ENCODE results near the gene DNAAF5.

DNAAF5 gene

DNA sequence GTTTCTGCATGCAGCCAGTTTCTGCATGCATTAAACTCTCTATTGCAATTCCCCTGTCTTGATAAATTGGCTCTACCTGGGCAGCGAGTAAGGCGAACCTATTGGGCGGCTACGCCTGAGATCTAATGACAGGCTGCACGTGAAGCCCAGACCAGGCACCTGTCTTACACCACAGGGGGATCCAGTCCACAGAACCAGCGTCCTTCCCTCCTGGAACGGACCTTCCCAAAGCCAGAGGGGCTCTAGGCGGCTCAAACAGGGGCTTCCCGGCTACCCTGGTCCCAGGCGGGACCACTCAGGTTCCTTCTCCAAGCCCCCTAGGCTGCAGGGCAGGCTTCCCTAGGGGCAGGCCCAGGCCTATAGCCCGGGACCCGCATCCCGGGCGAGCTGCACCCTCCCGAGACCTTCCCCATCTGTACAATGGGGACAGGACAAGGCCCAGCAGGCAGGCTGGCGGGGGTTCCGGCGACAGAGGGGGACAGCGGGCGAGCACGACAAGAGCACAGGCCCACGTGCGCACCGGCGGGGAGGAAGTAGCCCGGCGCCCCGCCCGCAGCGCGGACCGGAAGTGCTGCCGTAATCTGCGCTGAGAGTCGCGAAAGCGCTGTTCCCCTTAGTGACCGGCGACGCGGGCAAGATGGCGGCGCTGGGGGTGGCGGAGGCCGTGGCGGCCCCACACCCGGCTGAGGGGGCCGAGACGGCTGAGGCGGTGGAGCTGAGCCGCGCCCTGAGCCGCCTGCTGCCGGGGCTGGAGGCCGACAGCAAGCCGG lies at the start of gene DNAAF5:
TSS of gene DNAAF5 (plus strand) at position 616 of the 770 bp plus-strand sequence. CDS start at position 638, 22 bp downstream.
- DNase-seq (ENCODE audit: low spot score) = peak; percentile 98

DNA sequence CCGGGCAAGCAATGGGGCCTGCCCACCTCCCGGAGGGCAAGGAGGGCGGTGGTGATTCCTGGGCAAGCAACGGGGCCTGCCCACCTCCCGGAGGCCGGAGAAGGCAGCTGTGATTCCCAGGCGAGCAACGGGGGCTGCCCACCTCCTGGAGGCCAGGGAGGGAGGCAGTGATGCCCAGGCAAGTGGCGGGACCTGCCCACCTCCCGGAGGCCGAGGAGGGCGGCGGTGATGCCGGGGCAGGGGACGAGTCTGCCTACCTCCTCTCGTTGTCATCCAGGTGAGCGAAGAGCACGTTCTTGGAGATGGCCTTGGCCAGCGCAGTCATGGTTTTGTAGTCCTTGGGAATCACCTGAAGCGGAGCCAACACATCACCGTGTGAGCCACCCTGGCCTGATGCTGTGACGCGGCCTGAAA lies 49.5 kb upstream of the DNAAF5 start:
- DNase-seq (ENCODE audit: low spot score) = no peak

DNA sequence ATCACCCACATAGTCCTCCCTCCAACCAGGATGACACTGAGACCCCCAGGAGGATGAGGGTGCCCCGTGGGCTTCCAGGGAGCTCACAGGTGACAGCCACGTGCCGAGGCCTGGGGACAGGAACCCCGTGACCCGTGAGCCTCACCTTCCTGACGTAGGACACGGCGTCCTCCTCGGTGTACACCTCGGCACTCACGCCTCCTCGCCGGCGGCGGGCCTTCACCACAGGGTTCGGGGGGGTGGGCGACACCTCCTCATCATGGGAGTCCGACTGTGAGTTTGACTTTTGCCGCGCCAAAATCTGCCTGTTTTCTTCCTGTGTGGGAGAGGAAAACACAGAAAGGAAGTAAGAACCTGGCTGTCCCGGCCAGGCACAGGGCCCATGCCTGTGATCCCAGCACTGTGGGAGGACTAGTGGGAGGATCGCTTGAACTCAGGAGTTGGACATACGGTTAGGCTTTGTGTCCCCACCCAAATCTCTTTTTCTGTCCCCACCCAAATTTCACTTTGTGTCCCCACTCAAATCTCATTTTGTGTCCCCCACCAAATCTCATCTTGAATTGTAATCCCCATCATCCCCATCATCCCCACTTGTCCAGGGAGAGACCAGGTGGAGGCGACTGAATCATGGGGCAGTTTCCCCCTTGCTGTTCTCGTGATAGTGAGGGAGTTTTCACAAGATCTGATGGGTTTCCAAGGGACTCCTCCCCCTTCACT lies 45.9 kb upstream of the DNAAF5 start:
- no peak for DNase-seq (ENCODE audit: low spot score)

DNA sequence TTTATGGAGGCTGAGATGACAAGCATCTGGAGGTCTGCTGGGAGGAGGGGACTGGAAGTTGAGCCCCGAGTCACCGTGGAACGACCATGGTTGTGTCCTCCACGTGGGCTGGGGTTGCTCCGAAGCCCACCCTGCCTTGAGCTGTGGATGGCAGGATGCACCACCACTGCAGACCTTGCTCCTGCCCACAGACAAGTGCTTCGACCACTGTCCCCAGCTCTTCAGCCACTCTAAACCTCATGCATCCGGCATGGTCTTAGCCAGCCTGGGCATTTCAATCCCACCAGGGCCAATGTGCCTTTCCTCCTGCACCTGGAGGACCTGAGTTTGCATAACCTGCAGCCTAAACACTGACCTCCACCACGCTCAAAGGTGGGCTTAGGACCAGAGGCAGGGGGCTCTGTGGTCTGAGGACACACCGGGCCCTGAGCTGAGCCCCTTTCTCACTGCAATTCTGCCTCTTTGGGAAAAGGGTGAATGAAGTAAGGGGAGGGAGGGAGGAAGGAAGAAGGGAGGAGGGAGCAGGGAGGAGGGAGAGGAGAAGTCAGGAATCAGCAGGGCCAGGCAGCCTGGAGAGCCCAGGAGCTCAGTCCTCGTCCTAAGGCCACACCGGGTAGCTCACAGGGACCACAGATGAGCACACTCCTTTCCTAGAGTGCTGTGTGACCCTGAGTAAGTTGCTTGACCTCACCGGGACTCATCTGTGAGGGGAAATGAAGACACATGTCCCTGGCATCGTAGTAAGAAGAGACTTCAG lies 44.8 kb upstream of the DNAAF5 start:
- DNase-seq (ENCODE audit: low spot score) = no peak

- DNase-seq (ENCODE audit: low spot score) = no peak
These were observed 43.7 kb upstream of the DNAAF5 start for GRCh38 chr7:682810-683209.

DNA sequence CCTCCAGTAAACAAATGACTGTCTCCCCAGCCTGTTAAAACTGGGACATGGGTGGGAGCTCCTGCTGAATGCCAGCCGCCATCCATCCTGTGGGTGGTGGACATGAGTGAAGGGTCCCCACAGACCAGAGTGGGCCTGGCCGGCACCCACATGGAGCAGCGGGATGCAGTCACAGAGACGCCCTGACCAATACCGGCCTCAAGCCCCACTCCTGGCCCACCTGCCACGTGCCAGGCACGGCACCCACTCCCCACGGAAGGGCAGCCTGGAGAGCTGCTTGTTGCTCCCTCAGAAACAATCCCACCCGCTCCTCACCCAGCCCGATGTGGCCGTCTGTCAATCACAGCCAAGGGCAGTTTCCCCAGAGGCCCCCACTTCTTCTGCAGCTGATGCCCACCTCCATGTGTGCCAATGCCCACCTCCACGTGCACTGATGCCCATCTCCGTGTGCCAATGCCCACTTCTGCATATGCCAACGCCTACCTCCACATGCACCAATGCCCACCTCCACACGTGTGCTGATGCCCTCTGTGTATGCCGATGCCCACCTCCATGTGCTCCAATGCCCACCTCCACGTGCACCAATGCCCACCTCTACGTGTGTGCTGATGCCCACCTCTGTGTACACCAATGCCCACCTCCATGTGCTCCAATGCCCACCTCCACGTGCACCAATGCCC lies 42.8 kb upstream of the DNAAF5 start:
- no peak for DNase-seq (ENCODE audit: low spot score)

DNA sequence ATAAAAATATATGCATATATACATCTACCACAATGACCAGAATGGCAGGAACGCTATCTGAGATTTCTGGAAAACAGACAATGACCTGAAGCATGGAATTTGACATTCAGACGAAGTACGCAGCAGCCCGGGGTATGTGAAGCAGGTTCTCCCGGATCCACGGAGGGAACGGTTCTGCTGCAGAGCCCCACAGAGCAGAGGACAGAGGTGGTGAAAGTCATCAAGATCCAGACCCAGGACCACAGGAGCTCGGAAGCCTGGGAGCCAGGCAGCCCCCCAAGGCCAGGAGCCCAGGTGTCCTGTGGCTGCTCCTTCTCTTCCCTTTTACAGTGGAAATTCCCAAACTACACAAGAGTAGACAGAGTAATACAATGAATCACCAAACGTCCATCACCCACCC lies 42.1 kb upstream of the DNAAF5 start:
- DNase-seq (ENCODE audit: low spot score) = no peak

- no peak for DNase-seq (ENCODE audit: low spot score)
These were observed 41.0 kb upstream of the DNAAF5 start for GRCh38 chr7:685540-685939.

GRCh38 chr7:690478-691360 lies 35.8 kb upstream of the DNAAF5 start:
- no peak for DNase-seq (ENCODE audit: low spot score)

DNA sequence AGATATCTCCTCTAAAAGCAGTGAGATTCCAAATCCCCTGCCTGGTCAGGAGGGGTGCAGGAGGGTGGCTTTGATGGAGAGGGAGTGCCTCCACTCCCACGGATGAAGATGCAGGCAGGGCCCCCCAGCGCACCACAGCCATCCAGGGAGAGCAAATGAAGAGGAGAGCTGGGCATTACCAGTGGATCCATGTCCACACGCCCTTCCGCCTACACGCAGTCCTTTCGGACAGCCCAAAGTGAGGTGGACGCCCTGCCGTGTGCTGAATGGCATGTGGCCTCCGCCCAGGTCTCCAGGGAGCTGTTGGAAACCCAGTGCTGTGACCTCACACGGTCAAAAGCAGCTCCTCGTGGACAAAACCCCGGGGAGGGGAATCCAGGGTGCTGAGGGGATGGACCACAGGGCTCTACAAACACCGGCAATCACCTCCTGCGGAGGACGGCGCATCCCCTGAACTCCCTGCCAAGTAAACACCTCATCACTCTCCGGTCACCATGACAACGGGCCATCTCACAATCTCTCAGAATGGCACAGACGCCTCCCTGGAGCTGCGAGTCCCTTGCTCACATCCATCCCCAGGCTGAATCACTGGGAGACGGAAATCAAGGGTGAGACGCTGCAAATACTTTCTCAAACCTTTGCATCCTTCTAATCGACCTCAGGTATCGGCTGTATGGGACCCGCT lies 35.0 kb upstream of the DNAAF5 start:
- no peak for DNase-seq (ENCODE audit: low spot score)

GRCh38 chr7:693280-693679 lies 33.2 kb upstream of the DNAAF5 start:
- no peak for DNase-seq (ENCODE audit: low spot score)

GRCh38 chr7:696426-696811 lies 30.1 kb upstream of the DNAAF5 start:
- no peak for DNase-seq (ENCODE audit: low spot score)

GRCh38 chr7:696812-697551 lies 29.5 kb upstream of the DNAAF5 start:
- no peak for DNase-seq (ENCODE audit: low spot score)

DNA sequence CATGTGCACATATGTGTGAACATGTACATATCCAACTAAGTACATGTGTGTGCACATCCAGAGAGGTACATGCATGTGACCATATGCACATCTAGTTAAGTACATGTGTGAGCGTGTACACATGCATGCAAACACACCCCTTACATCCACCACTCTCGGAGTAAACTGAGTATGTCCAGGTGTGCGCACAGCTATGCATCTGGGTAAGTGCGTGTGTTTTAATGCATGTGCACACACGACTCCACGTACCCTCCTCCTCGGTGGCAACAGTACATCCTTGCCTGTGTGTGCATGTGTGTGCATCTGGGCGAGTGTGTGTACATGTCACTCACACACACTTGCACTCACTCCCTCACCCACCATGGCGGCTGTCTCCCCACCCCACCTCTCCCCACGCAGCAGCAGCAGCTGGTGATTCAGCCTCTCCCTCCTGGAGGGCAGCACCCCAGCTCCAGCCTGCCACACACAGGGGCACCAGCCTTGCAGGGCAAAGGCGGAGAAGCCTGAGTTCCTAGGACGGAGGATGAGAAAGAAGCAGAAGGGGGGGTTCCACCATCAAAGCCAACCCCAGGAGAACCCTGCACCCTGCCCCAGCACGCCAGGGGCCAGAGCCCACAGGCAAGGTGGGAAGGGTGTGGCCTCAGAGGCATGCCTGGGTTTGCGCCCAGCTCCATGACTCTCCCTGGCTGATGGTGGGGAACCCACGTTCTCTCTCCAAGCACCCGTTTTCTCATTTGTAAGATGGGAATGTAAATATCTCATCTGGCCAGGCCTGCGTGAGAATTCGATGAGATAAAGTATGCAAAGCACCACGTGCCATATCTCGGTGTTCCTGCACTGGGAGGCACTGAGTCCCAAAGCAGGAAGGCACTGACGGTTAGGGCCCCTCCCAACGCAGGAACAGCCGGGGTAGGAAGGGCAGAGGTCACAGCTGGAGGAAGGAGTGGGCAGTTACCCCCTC lies 27.7 kb upstream of the DNAAF5 start:
- no peak for DNase-seq (ENCODE audit: low spot score)

DNA sequence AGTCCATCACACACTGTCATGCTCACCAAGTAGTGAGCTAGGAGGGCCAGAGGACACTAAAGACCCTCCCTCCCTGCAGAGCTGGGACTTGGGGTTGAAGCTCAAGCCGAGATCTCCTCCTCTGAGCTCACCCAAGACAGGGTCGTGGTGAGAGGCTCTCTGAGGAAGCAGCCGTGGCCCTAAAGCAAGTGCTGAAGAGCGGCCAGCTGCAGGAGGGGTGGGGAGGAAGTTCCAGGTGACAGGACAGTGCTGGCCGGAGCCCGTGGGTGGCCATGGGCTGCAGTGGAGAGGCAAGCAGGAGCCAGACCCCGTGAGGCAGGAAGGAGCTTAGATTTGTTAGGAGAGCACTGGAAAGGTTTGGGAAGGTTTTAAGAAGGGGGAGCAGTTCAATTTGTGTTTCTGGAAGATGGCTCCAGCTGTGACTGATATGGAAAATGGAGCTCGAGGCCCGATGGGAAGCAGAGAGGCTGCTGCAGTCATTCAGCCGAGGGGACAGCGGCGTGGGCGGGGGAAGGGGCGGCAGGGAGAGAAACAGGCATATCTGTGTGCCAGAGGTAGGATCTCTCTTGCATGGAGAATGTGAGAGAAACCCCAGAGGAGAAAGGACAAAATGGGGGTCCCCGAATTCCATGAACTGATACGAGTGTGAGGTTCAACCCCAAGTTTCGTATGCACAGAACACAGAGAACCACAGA lies 26.9 kb upstream of the DNAAF5 start:
- DNase-seq (ENCODE audit: low spot score) = no peak

DNA sequence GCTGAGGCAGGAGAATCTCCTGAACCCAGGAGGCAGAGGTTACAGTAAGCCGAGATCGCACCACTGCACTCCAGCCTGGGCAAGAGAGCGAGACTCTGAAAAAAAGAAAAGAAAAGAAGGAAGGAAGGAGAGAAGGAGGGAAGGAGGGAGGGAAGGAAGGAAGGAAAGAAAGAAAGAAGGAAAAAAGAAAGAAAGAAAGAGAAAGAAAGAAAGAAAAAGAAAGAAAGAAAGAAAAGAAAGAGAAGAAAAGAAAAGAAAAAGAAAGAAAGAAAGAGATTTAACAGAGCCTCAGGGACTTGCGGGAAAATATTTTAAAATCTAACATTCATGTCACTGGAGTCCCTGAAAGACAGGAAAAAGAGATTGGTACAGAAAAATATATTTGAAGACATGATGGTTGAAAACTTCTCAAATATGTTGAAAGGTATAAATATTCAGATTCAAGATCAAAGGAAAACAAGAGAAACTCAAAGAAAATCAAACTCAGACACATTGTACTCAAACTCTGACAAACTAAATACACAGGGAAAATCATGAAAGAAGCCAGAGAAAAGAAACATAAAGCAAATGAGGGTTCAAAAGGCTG lies 25.3 kb upstream of the DNAAF5 start:
- no peak for DNase-seq (ENCODE audit: low spot score)

DNA sequence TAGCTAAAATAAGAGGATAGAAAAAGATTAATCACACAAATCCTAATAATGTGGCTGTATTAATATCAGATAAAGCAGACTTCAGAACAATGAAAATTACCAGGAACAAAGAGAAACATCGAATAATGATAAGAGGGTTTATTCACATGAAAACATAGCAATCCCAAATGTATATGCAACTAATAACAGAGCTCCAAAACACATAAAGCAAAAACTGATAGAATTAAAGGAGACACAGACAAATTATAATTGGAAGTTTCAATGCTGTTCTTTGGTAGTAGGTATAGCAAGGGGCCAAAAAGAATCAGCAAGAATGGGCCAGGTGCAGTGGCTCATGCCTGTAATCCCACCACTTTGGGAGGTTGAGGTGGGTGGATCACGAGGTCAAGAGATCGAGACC lies 23.4 kb upstream of the DNAAF5 start:
- DNase-seq (ENCODE audit: low spot score) = no peak

GRCh38 chr7:706721-707120 lies 19.8 kb upstream of the DNAAF5 start:
- DNase-seq (ENCODE audit: low spot score) = no peak

Data from iPS-NIHi11 (cell line).